GM19238 (cell line): ENCODE results near the gene PRKAA2.
"Not testable (repeated sequence)": the region's sequence is repeated elsewhere in the genome, so short reads cannot be mapped to it uniquely, and the experiment has no call there.

Experiments used
- DNase-seq: peaks from one replicate; pipeline ENCODE4 v3.0.0; 2011; ENCODE audit warnings: low spot score; ENCODE audit not compliant: insufficient read length

PRKAA2 gene

DNA sequence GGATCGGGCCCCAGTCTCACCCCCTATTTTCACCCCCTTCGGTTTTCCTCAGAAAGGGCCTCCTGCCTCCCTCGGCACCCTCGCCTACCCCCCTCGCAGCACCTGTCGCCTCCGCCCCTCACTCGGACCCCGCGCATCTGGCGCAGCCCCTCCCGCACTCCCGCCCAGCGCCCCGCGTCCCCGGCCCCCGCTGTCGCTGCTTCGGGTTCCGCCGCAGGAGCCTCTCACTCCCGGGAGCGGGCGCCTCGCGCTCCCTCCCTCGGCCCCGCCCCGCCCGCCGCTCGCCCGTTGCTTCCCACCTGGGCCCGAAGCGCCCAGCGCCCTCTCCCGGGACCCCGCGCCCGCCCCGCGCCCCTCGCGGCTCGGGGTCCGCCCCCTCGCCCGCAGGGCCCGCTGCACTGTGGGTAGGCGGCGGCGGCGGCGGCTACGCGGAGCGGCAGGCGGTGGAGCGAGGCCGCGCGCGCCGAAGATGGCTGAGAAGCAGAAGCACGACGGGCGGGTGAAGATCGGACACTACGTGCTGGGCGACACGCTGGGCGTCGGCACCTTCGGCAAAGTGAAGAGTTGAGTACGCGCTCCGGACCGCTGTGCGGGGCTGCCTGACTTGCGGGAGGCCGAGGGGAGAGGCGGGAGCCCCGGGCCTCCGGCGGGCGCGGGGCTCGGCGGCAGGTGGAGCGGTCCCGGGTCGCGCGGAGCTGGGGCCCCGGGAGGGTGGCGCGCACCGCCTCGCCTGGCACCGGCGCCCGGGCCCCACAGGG lies at the start of gene PRKAA2:
Gene PRKAA2 (plus strand): TSS at position 396 of the 758 bp plus-strand sequence. CDS start 74 bp downstream, at position 470.
- DNase-seq: no peak

GRCh38 chr1:56595397-56596191 lies 49.5 kb upstream of the PRKAA2 start:
- not testable (repeated sequence) for DNase-seq

GRCh38 chr1:56610097-56610496 lies 35.0 kb upstream of the PRKAA2 start:
- DNase-seq: not testable (repeated sequence)

- DNase-seq: not testable (repeated sequence)
Measured at GRCh38 chr1:56610770-56611169, 34.3 kb upstream of the PRKAA2 start.

GRCh38 chr1:56617141-56617540 lies 28.0 kb upstream of the PRKAA2 start:
- DNase-seq: no peak

DNA sequence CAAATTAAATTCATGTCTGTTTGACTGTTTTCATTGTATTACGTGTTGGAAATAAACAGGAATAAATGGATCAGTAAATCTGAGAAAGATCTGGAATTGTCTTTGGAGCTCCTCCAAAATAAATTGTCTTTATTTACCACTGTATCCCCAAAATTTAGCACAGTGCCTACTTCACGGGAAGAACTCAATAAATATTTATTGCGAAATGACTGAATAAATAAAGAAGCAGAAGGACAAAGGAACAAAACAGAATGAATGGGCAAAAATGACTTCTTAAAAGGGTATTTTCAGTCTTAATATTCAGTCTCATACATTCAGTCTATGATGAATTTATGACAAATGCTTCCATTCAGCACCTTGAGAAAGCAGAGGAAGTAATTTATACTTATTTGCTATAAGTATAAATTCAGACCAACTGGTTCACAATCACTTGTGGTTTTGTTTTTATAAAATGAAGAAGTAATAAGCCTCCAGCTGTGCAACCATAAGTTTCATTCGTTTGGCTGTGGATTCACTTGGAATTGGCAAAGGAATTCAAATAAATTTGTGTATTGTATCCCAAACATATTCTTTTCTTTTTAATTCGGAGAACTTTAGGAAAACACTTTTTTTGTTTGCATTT lies 19.2 kb upstream of the PRKAA2 start:
- no peak for DNase-seq

- DNase-seq: no peak
Measured at GRCh38 chr1:56626546-56626945, 18.6 kb upstream of the PRKAA2 start.

DNA sequence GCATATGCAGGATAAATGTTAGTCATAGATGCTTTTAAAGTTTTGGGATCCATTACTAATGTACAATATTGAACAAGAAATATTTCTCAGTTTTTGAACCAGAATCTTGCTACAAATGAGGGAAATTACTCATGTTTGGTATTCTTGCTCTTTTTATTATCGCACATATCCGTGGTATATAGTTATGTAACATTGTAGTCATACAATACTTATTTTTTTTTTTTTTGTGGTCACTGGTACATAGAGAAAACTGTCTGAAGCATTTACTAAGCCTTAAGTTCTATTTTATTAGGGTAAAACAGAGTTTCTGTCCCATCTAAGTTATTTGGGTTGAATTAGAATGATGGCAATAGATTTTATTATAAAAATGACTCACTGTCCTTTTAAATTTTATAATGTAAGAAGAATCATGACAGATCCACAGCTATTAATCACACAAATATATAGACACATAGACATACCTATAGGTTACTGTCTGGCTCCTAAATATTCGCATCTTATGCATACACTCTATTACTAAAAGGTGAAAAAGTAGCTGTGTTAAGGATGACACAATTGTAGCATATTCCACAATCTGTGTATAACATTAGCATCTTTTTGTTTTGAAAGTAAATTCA lies 18.0 kb upstream of the PRKAA2 start:
- no peak for DNase-seq

- no peak for DNase-seq
Measured at GRCh38 chr1:56627636-56628039, 17.5 kb upstream of the PRKAA2 start.

DNA sequence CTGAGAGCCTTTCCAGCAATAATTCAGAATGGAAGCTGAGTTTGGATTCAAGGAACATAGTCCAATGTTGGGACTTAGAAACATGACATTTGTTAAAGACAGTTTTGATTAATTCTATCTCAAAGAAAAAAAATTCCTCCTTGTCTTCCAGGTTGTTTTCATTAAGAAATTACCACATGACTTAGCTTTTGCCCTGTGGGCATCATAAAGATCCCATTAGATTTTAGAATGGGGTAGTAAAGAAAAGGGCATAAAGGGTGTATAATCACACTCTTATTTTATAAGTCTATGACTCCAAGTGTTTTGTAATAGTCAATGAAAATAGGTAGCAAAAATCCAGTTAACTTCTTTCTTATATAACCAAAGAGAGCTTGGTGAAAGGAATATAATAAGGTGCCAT lies 14.3 kb upstream of the PRKAA2 start:
- DNase-seq: no peak

DNA sequence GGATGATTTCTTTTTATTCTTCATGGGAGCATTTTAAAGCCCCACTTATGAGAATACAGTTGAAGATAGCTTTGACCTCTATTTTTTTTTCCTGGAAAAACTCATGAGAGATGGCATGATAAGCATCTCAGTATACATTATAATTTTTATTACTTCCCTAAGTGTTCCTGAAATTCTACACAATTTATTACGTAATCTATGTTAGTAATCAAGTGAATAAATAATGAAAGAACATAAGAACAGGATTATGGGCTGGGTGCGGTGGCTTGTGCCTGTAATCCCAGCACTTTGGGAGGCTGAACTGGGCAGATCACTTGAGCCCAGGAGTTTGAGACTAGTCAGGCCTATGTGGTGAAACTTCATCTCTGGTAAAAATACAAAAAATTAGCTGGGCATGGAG lies 13.2 kb upstream of the PRKAA2 start:
- no peak for DNase-seq

DNA sequence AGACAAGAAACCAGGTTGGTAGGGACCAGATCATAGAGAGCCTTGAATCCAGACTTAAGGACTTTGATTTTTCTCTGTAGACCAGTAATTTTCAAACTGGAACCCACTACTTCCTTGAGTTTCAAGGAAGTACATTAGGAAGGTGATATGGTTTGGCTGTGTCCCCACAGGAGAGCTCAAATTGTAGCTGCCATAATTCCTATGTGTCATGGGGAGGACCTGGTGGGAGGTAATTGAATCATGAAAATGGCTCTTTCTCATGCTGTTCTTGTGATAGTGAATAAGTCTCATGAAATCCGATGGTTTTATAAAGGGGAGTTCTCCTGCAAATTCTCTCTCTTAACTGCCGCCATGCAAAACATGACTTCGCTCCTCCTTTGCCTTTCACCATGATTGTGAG lies 10.1 kb upstream of the PRKAA2 start:
- DNase-seq: no peak

DNA sequence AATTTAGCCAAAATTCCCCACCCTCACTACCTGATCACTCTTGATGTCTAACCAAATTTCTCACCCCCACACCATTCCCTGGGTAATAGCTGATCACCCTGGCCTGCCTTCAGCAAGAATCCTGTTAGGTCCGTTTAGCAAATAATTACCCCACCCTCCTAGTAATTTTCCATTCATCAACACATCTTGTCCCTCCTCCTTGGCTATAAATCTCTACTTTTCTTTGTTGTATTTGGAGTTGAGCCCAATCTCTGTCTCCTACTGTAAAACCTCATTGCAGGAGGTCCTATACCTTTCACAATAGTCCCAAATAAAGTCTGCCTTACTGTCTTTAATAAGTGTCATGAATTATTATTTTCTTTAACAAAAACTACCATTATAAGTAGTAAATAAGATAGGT lies 6.9 kb upstream of the PRKAA2 start:
- DNase-seq: no peak

DNA sequence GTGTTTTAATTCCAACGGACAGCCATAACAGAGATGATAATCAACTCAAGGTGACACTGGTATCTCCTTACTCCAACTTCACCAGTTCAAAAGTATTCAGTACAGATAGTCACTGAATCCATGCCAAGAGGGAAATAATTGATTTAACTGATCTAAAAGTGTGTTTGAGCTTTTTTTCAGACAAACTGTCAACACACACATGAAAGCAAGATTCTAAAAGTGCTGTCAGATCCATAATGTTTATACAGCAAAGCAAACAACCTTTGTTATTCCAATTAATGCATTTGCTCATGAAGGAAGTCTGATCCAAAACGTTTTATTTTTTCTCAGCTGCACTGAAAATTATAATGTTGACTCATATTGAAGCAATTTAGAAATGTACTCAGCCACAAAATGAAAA lies 5.9 kb upstream of the PRKAA2 start:
- DNase-seq: no peak

GRCh38 chr1:56643661-56644060 lies 1.5 kb upstream of the PRKAA2 start:
- no peak for DNase-seq

DNA sequence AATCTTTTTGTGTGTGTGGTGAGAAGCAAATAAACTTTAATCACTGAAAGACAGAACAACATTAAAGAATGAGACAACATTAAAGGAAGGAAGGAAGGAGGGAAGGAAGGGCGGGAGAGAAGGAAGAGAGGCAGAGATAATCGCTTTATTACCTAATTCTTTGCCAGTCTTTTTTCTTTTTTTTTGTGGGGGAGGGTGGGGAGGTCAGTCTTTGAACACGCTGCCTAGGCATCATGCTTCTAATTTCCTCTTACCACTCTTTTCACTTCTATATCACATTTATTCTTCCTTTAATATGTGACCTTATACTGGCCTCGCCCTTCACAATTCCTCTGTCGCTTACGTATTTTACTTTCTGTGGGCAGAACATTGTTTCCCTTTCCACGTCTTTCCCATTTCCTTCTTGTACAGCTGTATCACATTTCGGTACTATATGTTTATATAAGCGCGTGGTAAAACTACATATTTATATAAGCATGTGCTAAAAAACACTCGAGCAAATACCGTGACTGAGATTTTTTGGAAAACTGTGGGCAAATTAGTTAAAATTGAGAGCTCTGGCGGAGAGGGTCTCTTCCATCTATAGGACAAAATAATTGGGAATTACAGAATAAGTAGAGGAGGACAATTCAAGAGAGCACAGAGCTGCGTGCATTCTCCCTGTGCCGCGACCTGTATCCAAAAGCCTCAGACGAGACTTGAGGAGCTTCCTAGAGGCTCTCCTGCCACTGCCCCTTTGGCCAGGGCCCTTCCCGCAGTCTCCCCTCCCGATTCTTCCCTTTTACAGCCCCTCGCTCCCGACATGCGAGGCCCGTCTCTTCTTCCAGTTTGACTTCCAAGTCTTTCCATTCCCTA lies 823 bp upstream of the PRKAA2 start:
- no peak for DNase-seq

- DNase-seq: no peak
Measured at GRCh38 chr1:56645677-56646305, 677 bp downstream of the PRKAA2 start.

GRCh38 chr1:56646611-56647010 lies 1.5 kb downstream of the PRKAA2 start:
- no peak for DNase-seq

- DNase-seq: no peak
Measured at GRCh38 chr1:56647106-56647505, 2.0 kb downstream of the PRKAA2 start.

DNA sequence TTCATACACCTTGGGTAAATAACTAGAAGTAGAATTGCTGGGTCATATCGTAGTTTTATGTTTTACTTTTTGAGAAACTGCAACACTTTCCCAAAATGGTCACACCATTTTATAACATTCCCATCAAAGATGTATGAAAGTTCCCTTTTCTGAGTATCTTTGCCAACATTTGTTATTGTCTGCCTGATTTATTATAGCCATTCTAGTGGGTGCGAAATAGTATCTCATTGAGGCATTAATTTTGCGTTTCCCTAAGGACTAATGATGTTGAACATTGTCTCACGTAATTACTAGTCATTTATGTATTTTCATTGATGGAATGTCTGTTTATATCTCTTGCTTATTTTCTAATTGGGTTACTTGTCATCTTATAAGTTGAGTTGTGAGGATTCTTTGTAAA lies 3.4 kb downstream of the PRKAA2 start:
- no peak for DNase-seq
